GM21619 (cell line): ENCODE results near the gene REG4.

ENCODE experiments used
- ATAC-seq: cut with Tn5 transposase; IDR thresholded peaks from one replicate; pipeline ENCODE4 v1.9.1; 2021; ENCODE audit not compliant: unreplicated experiment

The REG4 gene

DNA sequence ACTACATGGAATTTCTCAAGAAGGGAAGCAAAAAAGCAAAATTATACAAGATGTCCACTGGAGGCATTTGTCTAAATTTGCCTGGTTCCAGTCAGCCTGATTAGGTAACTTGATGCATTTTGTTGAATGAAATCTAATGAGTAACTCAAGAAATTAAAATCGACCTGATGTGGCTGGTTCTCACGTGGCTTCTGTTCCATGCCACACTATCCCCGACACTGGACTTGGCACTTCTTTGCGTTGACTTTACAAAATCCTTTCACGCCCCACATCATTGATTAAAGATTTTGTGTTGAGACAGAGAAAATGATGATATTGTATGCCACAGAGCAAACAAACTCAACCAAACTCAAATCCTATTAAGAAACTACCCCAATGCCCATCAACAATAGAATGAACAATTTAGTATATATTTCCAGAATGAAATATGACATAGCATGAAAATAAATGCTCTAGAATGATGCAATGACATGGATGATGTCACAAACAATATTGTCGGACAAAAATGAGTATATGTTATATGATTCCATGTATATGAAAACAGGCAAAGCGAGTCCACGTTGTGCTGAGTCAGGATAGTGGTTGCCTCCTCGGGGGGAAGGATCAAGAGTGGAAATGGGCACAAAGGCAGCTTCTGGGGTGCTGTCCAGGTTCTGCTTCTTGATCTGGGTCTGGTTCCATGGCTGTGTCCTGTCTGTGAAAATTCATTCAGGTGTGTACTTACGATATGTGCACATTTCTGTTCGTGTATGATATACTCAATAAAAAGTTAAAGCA, 29.6 kb downstream of the REG4 start:
- no peak for ATAC-seq

DNA sequence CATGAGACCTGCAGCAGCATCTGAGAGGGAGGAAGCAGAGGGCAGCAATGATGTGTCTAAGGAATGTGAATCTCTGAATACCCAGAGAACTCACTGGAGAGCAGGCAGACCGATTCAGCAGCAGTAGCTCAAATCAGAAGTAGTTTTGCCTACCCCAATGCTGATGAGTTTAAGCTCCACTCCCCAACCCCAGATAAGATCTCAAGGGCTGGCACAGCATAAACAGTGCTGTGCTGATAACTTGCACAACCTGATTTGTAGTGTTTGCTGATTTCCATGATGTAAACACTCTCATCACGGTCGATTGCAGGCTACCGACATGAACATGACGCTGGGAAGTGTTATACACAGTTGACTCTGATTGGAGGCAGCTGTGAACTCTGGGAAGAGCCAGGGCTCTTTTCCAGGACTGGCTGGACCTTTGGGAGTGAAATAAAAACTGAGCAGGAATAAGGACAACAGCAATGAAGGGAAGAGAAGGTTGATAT, 31.3 kb downstream of the REG4 start:
- no peak for ATAC-seq

DNA sequence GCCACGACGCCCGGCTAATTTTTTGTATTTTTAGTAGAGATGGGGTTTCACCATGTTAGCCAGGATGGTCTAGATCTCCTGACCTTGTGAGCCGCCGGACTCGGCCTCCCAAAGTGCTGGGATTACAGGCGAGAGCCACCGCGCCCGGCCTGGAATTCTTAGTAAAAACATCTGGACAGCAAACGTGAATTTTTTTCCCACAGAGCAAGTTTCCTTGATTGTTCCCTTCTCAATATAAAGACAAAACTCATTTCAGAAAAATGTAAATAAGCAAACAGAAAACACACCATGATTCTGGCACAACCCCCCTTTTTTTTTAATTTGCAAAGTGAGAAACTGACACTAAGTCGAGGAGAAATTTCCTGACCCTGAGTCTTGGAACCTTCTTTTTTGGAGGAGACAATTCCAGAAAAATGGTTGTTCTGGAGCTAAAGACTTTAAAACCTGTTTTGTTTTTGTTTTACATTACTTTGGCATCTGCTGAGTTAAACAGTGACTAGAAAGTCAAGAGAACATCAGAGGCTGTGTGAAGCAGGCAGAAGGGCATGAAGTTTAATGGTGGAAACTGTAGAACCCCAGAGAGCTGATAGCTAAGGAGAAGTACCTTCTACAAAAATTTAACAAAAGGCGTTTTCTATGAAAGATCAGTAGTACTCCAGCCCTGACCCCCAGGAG, 32.2 kb downstream of the REG4 start:
- ATAC-seq: no peak

GRCh38 chr1:119778359-119778758, 32.9 kb downstream of the REG4 start:
- ATAC-seq: no peak

DNA sequence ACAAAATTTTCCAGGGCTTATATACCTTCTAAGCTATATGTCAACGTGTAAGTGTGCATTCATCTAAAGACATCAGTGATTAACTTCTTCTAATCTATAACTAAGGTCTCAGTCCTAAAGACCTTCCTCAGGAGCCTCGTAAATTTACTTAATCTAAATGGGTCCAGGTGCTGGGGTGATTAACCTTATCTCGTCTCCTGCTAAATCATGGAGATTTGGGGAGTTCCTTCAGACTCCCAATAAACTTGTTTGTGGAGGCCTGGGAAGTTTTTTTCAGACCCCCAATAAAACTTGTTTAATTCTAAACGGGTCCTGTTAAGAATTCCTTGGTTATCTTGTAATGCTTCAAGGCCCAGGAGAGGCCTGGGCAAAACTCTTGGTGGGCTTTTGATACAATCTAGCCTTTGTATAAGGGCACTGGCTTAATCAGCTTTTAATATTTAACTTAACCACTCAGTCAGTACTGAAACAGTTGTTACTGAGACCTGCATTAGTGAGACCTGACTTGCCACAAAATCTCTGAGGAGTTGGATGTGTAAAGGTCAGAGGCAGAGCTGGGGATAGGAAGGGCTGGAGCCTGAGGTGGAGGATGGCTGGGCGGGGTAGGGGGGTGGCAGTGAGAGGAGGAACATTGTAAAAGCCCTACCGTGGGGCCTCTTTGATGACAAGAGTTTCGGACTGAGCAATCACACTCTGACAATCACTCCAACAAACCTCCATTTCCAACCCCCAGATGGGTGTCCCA, 36.3 kb downstream of the REG4 start:
- no peak for ATAC-seq

DNA sequence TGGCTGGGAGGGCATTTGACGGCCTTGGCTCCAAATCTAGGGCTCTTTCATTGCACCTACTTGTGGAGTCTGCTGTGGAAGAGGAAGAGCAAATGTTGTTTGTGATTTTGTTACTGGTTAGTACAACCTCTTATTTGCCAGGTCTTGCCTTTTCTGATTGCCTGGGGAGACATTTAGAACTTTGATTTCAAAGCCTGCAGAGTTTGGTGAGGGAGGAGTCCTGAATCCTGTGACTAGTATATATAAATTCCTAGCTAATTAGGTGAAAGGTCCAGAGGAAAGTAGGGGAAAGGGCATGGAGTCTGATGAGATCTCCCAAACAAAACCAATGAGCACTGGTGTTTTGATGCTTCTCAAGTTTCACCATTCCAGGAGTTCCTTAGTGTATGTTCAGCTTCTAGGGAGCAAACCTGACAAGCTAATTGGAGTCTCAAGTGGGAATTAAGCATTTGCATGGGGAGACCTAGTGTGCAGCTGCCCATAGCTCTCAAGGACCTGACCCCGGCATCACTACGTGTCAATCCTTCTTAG, 37.5 kb downstream of the REG4 start:
- no peak for ATAC-seq

DNA sequence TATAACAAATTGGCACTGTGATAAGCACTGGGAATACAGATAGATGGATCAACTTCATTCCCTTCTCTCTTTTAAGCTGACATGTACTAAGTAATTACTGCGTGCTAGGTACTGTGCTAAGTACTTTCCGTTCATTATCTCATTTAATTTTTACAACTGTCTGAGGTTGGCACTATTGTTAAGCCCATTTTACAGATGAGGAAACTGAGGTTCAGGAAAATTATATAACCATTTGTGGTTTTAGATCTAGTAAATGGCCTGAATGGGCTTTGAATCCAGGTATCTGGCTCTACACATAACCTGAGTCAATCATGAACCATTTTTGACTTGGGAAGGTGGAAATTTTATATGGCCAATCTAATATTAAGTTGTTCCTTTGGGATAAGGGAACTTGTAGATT, 39.0 kb downstream of the REG4 start:
- ATAC-seq: no peak

- no peak for ATAC-seq
Observed at GRCh38 chr1:119771770-119772169, 39.5 kb downstream of the REG4 start.

- no peak for ATAC-seq
Observed at GRCh38 chr1:119771016-119771415, 40.2 kb downstream of the REG4 start.

DNA sequence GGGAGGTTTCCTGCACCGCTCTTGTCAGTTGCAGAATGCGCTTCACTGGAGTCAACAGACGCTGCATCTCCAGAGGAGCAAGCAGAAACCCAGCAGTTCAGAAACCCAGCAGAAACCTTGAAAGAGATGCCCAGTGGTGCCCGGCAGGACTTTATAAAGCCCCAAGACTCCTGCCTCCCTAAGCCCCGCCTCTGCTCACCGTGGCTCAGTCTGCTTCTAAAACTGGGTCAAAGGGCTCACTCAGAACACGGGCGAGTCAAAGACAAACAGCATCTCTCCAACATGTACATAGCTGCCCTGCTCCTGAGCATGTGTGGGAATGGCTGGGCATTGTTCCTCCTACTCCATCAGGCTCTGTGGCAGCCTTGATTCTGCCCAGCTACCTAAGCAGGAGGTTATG, 42.5 kb downstream of the REG4 start, which contains the start of gene HMGCS2:
Gene HMGCS2, minus strand, starts transcription at position 128 of the 400 bp plus-strand sequence. Its CDS starts 61 bp downstream, at position 67.
- ATAC-seq: no peak

DNA sequence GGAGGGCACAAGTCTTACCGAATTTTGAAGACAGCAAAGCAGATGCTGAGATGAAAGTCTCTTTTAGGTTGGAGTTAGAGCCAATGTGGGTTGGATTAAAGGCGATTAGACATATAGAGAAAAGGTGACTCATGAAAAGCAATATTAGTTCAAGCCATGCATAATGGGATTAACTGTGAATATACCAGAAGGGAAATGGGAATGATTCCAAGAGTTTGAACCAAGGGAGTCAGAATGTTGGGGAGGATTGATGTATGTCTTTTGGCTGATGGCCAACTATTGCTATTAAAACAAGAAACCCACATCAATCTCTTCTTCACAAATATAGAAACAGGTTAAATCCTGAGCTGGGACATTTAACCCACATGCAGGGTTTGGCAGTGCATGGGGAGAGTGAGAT, 43.8 kb downstream of the REG4 start:
- ATAC-seq: no peak

DNA sequence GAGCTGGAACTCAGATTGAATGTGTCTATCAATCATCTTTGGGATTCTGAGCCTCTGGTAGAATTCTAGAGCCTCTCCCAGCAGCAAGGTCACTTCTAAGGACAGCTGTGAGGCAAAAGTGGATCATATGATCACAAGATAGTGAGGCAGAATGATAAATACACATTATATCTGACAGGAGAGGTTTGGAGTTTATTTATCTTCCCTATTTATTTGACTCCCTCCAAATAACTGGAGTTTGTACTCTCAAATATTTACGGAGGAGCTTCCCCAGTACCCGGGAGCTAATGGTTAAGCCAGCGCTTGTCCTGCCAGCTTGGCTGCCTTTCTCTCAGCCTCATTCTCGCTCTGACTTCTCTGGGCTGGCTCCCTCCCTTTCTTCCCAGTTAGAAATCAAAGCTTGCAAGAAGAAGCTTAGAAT, 44.9 kb downstream of the REG4 start:
- no peak for ATAC-seq

- ATAC-seq: no peak
Observed at GRCh38 chr1:119764220-119764619, 47.0 kb downstream of the REG4 start.

GRCh38 chr1:119762953-119763352, 48.3 kb downstream of the REG4 start:
- no peak for ATAC-seq

- no peak for ATAC-seq
Observed at GRCh38 chr1:119762409-119762808, 48.9 kb downstream of the REG4 start.

DNA sequence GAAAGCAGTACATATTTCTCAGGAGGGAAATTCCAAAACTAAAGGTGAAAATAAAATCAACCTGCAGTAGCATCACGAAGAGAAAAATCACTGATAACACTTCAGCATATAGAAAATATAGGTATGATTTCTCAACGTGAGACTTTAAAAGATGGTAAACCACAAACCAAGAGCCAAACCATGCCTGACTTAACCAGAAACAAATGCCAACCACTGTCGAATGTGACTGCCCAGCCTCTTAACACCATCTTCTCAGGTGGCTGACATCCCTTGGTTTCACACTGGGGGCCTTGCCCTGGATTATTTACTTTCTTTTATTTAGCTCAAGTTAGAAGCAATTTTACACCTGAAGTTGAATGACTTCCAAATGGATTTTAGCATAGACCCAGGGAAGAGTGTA, 52.7 kb downstream of the REG4 start:
- ATAC-seq: no peak

DNA sequence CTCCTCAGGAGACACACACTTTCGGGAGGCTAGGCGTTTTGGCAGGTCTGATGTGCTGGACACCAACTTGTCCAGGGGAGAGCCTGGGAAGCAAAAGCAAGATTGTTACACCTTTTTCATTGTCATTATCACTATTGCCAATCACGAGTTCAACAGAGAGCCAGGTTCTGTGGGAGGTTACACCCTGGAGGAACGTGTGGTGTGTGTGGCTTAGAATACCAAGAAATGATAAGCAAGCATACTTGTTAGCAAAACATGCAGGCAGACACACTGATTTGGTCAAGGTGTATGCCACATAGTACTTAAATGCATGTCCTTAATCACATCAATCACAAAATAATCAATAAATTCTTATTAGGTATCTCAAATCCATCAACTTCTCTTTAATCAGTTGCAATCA, 58.7 kb downstream of the REG4 start:
- ATAC-seq: no peak

DNA sequence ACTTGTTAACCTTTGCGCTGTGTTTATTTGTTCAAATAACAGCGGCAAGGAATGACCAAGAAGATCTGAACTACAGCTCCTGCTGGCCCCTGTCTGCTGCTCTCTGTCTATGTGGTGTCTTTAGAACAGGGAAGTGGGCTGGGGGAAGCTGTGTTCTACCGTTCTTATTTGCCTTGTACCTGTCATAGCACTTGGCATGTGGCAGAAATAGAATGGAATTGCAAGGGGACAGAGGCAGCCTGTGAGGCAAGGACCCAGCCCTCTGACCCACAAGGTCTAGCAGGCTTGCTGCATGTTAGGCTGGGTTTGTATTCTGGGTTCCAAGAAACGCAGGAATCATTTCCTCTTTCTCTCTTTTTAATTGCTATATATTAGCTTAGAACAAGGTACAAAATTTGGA, 63.2 kb downstream of the REG4 start:
- no peak for ATAC-seq

GRCh38 chr1:119747451-119747850, 63.8 kb downstream of the REG4 start:
- no peak for ATAC-seq

- no peak for ATAC-seq
Observed at GRCh38 chr1:119745034-119745433, 66.2 kb downstream of the REG4 start.

- no peak for ATAC-seq
Observed at GRCh38 chr1:119744598-119744942, 66.7 kb downstream of the REG4 start.
